BLaER1 treated with 17β-estradiol and CSF1 and Interleukin-3, amounts not matched to agents 10 nM and 100 nM (cell line): ENCODE measurements around the gene FAM149B1.

Experiments
- H3K27ac ChIP-seq, 11 experiments: shearing (Covaris generic); formaldehyde crosslinking; 2 replicates each; pipeline ENCODE4 v1.8.1; 2022
- H3K27me3 ChIP-seq, 11 experiments: shearing (Covaris generic); formaldehyde crosslinking; 2 replicates each; pipeline ENCODE4 v1.8.1; 2022
- H3K36me3 ChIP-seq, 11 experiments: shearing (Covaris generic); formaldehyde crosslinking; 2 replicates each; pipeline ENCODE4 v1.8.1; 2022
- H3K4me1 ChIP-seq, 10 experiments: shearing (Covaris generic); formaldehyde crosslinking; 2 replicates each; pipeline ENCODE4 v1.8.1; 2022
- H3K4me2 ChIP-seq, 11 experiments: shearing (Covaris generic); formaldehyde crosslinking; 2 replicates each; pipeline ENCODE4 v1.8.1; 2022
- H3K4me3 ChIP-seq, 10 experiments: shearing (Covaris generic); formaldehyde crosslinking; 2 replicates each; pipeline ENCODE4 v1.8.1; 2022
- H3K9ac ChIP-seq, 11 experiments: shearing (Covaris generic); formaldehyde crosslinking; 2 replicates each; pipeline ENCODE4 v1.8.1; 2022
- H3K9me3 ChIP-seq, 11 experiments: shearing (Covaris generic); formaldehyde crosslinking; replicated peaks in 1 of 11; 2 replicates each; pipeline ENCODE4 v1.8.1; 2022
- H4K20me1 ChIP-seq, 11 experiments: shearing (Covaris generic); formaldehyde crosslinking; 2 replicates each; pipeline ENCODE4 v1.8.1; 2022
- Cebpa-rat ChIP-seq, 11 experiments: shearing (Covaris generic); IDR thresholded peaks; 2 replicates each; pipeline ENCODE4 v1.8.1; 2022

The FAM149B1 gene

DNA sequence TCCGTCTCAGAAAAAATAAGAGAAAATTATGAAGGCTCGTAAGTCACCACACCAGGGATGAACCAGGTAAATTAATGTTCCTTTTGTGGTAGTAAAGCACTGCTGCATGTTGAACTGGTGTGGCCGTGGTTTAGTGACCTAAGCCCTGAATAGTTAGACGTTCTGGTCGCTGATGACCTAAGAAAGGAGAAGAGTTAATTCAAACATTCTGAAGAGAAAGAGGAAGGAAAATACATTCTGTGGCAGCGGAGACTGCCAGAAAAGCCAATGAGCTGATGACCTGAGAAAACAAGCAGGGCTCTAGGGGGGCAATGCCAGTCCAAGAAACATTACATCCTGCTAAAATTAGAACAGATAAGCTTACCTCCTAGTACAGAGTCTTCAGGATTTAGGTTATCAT, 61.6 kb downstream of the FAM149B1 start:
- Histone ChIP-seq H3K27ac (peak overlapping the region in 4 of 11 experiments; percentile 1 to 76 (median 44); a peak in 6 of 22 replicates), H3K27me3 (no peaks in the 10 kb centered on the region), H3K4me1 (peaks cover 0 to 54% (median 18%) of the 10 kb centered on the region in 10 experiments; a peak in 12 of 20 replicates), H3K9ac (peak overlapping the region in 2 of 11 experiments; percentile 20 to 40; a peak in 1 of 22 replicates), H3K4me3 (no peak overlapping the region), H3K36me3 (peaks cover 35 to 66% (median 48%) of the 10 kb centered on the region in 11 experiments), H3K4me2 (peak overlapping the region in 4 of 11 experiments; percentile 64 to 84 (median 80); a peak in 8 of 22 replicates), H3K9me3 (no peaks in the 10 kb centered on the region), H4K20me1 (no peaks in the 10 kb centered on the region; a peak in 1 of 22 replicates)
- TF ChIP-seq Cebpa-rat (IDR thresholded peaks at IDR 0.05), result no peak

- H3K4me2 ChIP-seq, result no peak overlapping the region
- H3K9ac ChIP-seq, result no peak overlapping the region
- H3K36me3 ChIP-seq, result peaks cover 66 to 94% (median 75%) of the 10 kb centered on the region in 11 experiments
- no peaks in the 10 kb centered on the region for H3K27me3 ChIP-seq
- TF ChIP-seq Cebpa-rat (IDR thresholded peaks at IDR 0.05), result no peak
- no peak overlapping the region for H3K4me3 ChIP-seq
- H3K4me1 ChIP-seq, result peaks cover 0 to 33% (median 15%) of the 10 kb centered on the region in 10 experiments; a peak in 12 of 20 replicates
- H3K27ac ChIP-seq, result no peak overlapping the region
- H4K20me1 ChIP-seq, result peaks cover 0 to 14% (median 0%) of the 10 kb centered on the region in 11 experiments; a peak in 7 of 22 replicates
- H3K9me3 ChIP-seq, result no peaks in the 10 kb centered on the region
Observed at GRCh38 chr10:73232887-73233286, 65.0 kb downstream of the FAM149B1 start.

- Histone ChIP-seq H3K9ac (no peak overlapping the region), H3K4me1 (peaks cover 0 to 23% (median 6%) of the 10 kb centered on the region in 10 experiments; a peak in 9 of 20 replicates), H3K9me3 (no peaks in the 10 kb centered on the region), H3K27ac (no peak overlapping the region), H3K4me2 (no peak overlapping the region), H3K36me3 (peaks cover 76 to 99% (median 85%) of the 10 kb centered on the region in 11 experiments), H3K4me3 (no peak overlapping the region), H3K27me3 (no peaks in the 10 kb centered on the region), H4K20me1 (peaks cover 0 to 14% (median 3%) of the 10 kb centered on the region in 11 experiments; a peak in 7 of 22 replicates)
- TF ChIP-seq Cebpa-rat (IDR thresholded peaks at IDR 0.05), result no peak
Observed at GRCh38 chr10:73233883-73234282, 66.0 kb downstream of the FAM149B1 start.

GRCh38 chr10:73234695-73235094, 66.8 kb downstream of the FAM149B1 start:
- Histone ChIP-seq H3K9me3 (no peaks in the 10 kb centered on the region), H3K27ac (no peak overlapping the region), H3K4me3 (no peak overlapping the region), H3K9ac (no peak overlapping the region), H3K27me3 (no peaks in the 10 kb centered on the region), H3K4me1 (peaks cover 0 to 15% (median 3%) of the 10 kb centered on the region in 10 experiments; a peak in 9 of 20 replicates), H3K36me3 (peaks cover 84 to 100% (median 92%) of the 10 kb centered on the region in 11 experiments), H4K20me1 (peaks cover 0 to 14% (median 4%) of the 10 kb centered on the region in 11 experiments; a peak in 7 of 22 replicates), H3K4me2 (no peak overlapping the region)
- TF ChIP-seq Cebpa-rat (IDR thresholded peaks at IDR 0.05), result no peak

GRCh38 chr10:73238990-73239566, 71.2 kb downstream of the FAM149B1 start:
- H3K27ac ChIP-seq, result no peak overlapping the region
- no peaks in the 10 kb centered on the region for H3K27me3 ChIP-seq
- H3K4me2 ChIP-seq, result no peak overlapping the region
- H3K36me3 ChIP-seq, result peaks cover 88 to 100% (median 97%) of the 10 kb centered on the region in 11 experiments
- peaks cover 0 to 34% (median 15%) of the 10 kb centered on the region in 11 experiments; a peak in 15 of 22 replicates for H4K20me1 ChIP-seq
- TF ChIP-seq Cebpa-rat (IDR thresholded peaks at IDR 0.05), result no peak
- H3K9ac ChIP-seq, result no peak overlapping the region
- H3K4me1 ChIP-seq, result peaks cover 6 to 14% (median 10%) of the 10 kb centered on the region in 10 experiments
- no peak overlapping the region for H3K4me3 ChIP-seq
- H3K9me3 ChIP-seq, result no peaks in the 10 kb centered on the region

DNA sequence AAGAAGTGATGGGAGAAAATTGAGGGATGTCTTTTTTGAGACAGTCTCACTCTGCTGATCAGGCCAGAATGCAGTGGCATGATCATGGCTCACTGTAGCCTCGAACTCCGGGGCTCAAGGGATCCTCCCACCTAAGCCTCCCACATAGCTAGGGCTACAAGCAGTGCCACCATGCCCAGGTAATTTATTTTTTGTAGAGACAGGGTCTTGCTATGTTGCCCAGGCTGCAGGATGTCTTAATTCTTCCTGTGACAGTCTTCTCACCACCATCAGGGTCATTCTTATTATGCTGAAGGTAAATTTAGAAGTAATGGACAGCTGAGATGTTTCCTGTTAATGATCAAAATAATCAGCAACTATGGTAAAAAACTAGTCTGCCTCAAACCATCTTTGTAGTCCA, 72.0 kb downstream of the FAM149B1 start:
- H3K36me3 ChIP-seq, result peaks cover 80 to 100% (median 97%) of the 10 kb centered on the region in 11 experiments
- H3K4me1 ChIP-seq, result peaks cover 14 to 22% (median 18%) of the 10 kb centered on the region in 10 experiments
- no peak overlapping the region for H3K9ac ChIP-seq
- H4K20me1 ChIP-seq, result peaks cover 0 to 42% (median 20%) of the 10 kb centered on the region in 11 experiments; a peak in 16 of 22 replicates
- H3K9me3 ChIP-seq, result no peaks in the 10 kb centered on the region
- no peak overlapping the region for H3K4me3 ChIP-seq
- no peaks in the 10 kb centered on the region for H3K27me3 ChIP-seq
- H3K4me2 ChIP-seq, result no peak overlapping the region
- no peak overlapping the region for H3K27ac ChIP-seq
- no peak for TF ChIP-seq Cebpa-rat (IDR thresholded peaks at IDR 0.05)

DNA sequence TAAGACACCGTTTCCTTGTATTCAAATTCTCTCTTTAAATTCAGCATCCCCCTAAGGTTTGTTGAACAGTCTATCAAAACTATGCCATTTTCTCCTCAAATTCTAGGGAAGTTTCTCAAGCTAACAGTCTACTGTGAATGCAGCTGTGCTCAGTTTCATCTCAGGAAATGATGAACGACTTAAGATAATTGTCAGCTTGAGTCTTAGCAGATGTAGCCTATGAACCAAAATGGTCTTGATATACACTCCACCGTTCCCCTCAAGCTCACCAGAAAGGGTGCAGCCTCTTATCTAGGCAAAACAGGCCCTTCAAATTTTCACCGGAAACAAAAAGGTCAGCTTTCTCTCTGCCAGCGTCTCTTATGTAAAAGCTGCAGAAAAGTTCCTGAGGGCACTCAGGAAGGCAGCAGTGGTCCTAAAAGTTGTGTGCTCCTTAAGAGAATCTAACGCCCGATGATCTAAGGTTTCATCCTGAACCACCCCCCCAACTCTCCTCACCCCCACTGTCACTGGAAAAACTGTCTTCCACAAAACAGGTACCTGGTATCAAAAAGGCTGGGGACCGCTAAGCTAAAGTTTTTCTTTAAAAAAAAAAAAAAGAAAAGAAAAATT, 77.1 kb downstream of the FAM149B1 start:
- peaks cover 46 to 62% (median 55%) of the 10 kb centered on the region in 10 experiments for H3K4me1 ChIP-seq
- H3K4me3 ChIP-seq, result peak overlapping the region; percentile 74 to 96 (median 85); a peak in 19 of 20 replicates
- H4K20me1 ChIP-seq, result peaks cover 0 to 39% (median 20%) of the 10 kb centered on the region in 11 experiments; a peak in 13 of 22 replicates
- TF ChIP-seq Cebpa-rat (IDR thresholded peaks at IDR 0.05), result no peak
- H3K9ac ChIP-seq, result peak overlapping the region; percentile 80 to 94 (median 91); a peak in 20 of 22 replicates
- peak overlapping the region in 3 of 11 experiments; percentile 40 to 88 (median 74); a peak in 5 of 22 replicates for H3K27ac ChIP-seq
- peaks cover 46 to 80% (median 68%) of the 10 kb centered on the region in 11 experiments for H3K36me3 ChIP-seq
- peak overlapping the region; percentile 71 to 95 (median 87) for H3K4me2 ChIP-seq
- H3K9me3 ChIP-seq, result no peaks in the 10 kb centered on the region
- no peaks in the 10 kb centered on the region for H3K27me3 ChIP-seq

- Histone ChIP-seq H3K9me3 (no peaks in the 10 kb centered on the region), H3K27ac (peak overlapping the region; percentile 6 to 93 (median 87); a peak in 21 of 22 replicates)
- no peak for TF ChIP-seq Cebpa-rat (IDR thresholded peaks at IDR 0.05)
Observed at GRCh38 chr10:73246322-73246645, 78.4 kb downstream of the FAM149B1 start.

More at GRCh38 chr10:73246322-73246645, 78.4 kb downstream of the FAM149B1 start:
- Histone ChIP-seq H3K4me1 (peaks cover 59 to 75% (median 68%) of the 10 kb centered on the region in 10 experiments), H3K4me2 (peak overlapping the region; percentile 71 to 95 (median 87)), H3K9ac (peak overlapping the region; percentile 80 to 94 (median 91)), H4K20me1 (peaks cover 0 to 26% (median 14%) of the 10 kb centered on the region in 11 experiments; a peak in 12 of 22 replicates), H3K36me3 (peaks cover 42 to 80% (median 68%) of the 10 kb centered on the region in 11 experiments), H3K4me3 (peak overlapping the region; percentile 74 to 96 (median 85)), H3K27me3 (no peaks in the 10 kb centered on the region)
